GM19238 (cell line): ENCODE results near the gene ZNF48.

Experiments
- DNase-seq: peaks from one replicate; pipeline ENCODE4 v3.0.0; 2011; ENCODE audit warnings: low spot score; ENCODE audit not compliant: insufficient read length

ZNF48 gene

GRCh38 chr16:30407102-30407803 lies 12.0 kb downstream of the ZNF48 start, which contains the start of gene ZNF771:
Gene ZNF771 (plus strand): TSS chr16:30407606. CDS start chr16:30408054, 448 bp downstream.
- DNase-seq = peak; percentile 85

GRCh38 chr16:30407804-30408534 lies 12.7 kb downstream of the ZNF48 start:
- no peak for DNase-seq

- peak; percentile 88 for DNase-seq
Measured at GRCh38 chr16:30409125-30410060, 14.2 kb downstream of the ZNF48 start.

- DNase-seq = no peak
Measured at GRCh38 chr16:30413112-30413806, 18.0 kb downstream of the ZNF48 start.

- DNase-seq = no peak
Measured at GRCh38 chr16:30414159-30414558, 18.9 kb downstream of the ZNF48 start.

GRCh38 chr16:30416047-30416603 lies 20.9 kb downstream of the ZNF48 start:
- DNase-seq = no peak

GRCh38 chr16:30416624-30417528 lies 21.7 kb downstream of the ZNF48 start:
- no peak for DNase-seq

GRCh38 chr16:30417529-30418349 lies 22.5 kb downstream of the ZNF48 start:
- DNase-seq = peak; percentile 87

GRCh38 chr16:30418350-30419181 lies 23.3 kb downstream of the ZNF48 start:
- DNase-seq = no peak

GRCh38 chr16:30421010-30421409 lies 25.8 kb downstream of the ZNF48 start:
- DNase-seq = no peak

- DNase-seq = no peak
Measured at GRCh38 chr16:30428055-30428454, 32.8 kb downstream of the ZNF48 start.

- no peak for DNase-seq
Measured at GRCh38 chr16:30429418-30429677, 34.1 kb downstream of the ZNF48 start.

GRCh38 chr16:30429678-30430427 lies 34.6 kb downstream of the ZNF48 start, which contains the start of gene DCTPP1:
Gene DCTPP1 (minus strand): TSS chr16:30430030. CDS start chr16:30429980, 50 bp downstream.
- peak; percentile 91 for DNase-seq

GRCh38 chr16:30430428-30430970 lies 35.3 kb downstream of the ZNF48 start:
- DNase-seq = no peak

GRCh38 chr16:30434852-30435251 lies 39.6 kb downstream of the ZNF48 start:
- DNase-seq = no peak

- DNase-seq = no peak
Measured at GRCh38 chr16:30437511-30438046, 42.4 kb downstream of the ZNF48 start.

GRCh38 chr16:30438835-30439234 lies 43.6 kb downstream of the ZNF48 start:
- DNase-seq = no peak
